Fibroblast of lung (primary cell): Measurements from ENCODE around the gene MYO1H. TPM values are rescaled to one million over a fixed set of nuclear protein-coding genes. Genes with fewer than 3 reads are reported as not detected.
A peak's percentile ranks its signal among the peaks of the same experiment; 100 is the strongest.

Source experiments
- DNase-seq, 2 donors: peaks; one replicate each; pipeline versions ENCODE4 v3.0.0 to v3.0.0-alpha.2; 2010; ENCODE audit warnings: low read depth in 2 of 2
- H2AFZ ChIP-seq: 2 replicates; pipeline ENCODE4 v1.5.1; 2012; ENCODE audit warnings: low read length, control low read depth, inconsistent platforms
- H3K27ac ChIP-seq: 2 replicates; pipeline ENCODE4 v1.5.1; 2011; ENCODE audit warnings: low read length, control low read depth; ENCODE audit not compliant: insufficient read depth
- H3K27me3 ChIP-seq: 2 replicates; pipeline ENCODE4 v1.5.1; 2011; ENCODE audit warnings: mild to moderate bottlenecking, low read length; ENCODE audit not compliant: control insufficient read depth, insufficient read depth
- H3K36me3 ChIP-seq: 2 replicates; pipeline ENCODE4 v1.5.1; 2011; ENCODE audit warnings: low read length; ENCODE audit not compliant: control insufficient read depth, insufficient read depth
- H3K4me1 ChIP-seq: 2 replicates; pipeline ENCODE4 v1.5.1; 2011; ENCODE audit warnings: low read length; ENCODE audit not compliant: control insufficient read depth, insufficient read depth; ENCODE audit errors: extremely low read depth
- H3K4me2 ChIP-seq: 2 replicates; pipeline ENCODE4 v1.5.1; 2011; ENCODE audit warnings: low read length, control low read depth; ENCODE audit not compliant: insufficient read depth; ENCODE audit errors: extremely low read depth
- H3K4me3 ChIP-seq, 4 experiments: fragments of 200-600 bp in 1 of 4; sonication (generic) in 1 of 4; replicated peaks in 1 of 4; 2 replicates each; pipeline ENCODE4 v1.5.1; 2011 to 2016; ENCODE audit warnings: low read length in 4 of 4, low read depth in 3 of 4, mild to moderate bottlenecking in 3 of 4, control low read depth in 2 of 4, inconsistent platforms in 1 of 4, mixed read lengths in 1 of 4; ENCODE audit not compliant: insufficient read depth in 1 of 4; ENCODE audit errors: control extremely low read depth in 1 of 4
- H3K79me2 ChIP-seq: 2 replicates; pipeline ENCODE4 v1.5.1; 2012; ENCODE audit warnings: mild to moderate bottlenecking, low read length, inconsistent platforms; ENCODE audit not compliant: control insufficient read depth, insufficient read depth
- H3K9ac ChIP-seq: 2 replicates; pipeline ENCODE4 v1.5.1; 2011; ENCODE audit warnings: mild to moderate bottlenecking, low read length, control low read depth; ENCODE audit not compliant: insufficient read depth
- H3K9me3 ChIP-seq: 2 replicates; pipeline ENCODE4 v1.5.1; 2012; ENCODE audit warnings: low read depth, low read length; ENCODE audit not compliant: control insufficient read depth, insufficient read depth
- H4K20me1 ChIP-seq: 2 replicates; pipeline ENCODE4 v1.5.1; 2011; ENCODE audit warnings: low read length; ENCODE audit not compliant: control insufficient read depth, insufficient read depth; ENCODE audit errors: extremely low read depth
- EZH2 ChIP-seq: IDR thresholded peaks from 2 replicates; pipeline ENCODE4 v1.5.1; 2012; ENCODE audit warnings: low read length, control low read depth, mild to moderate bottlenecking; ENCODE audit errors: missing control alignments
- polyA plus RNA-seq, 2 donors: library from polyadenylated mRNA; depleted of rRNA in 1 of 2; stranded (reverse) in 1 of 2; unstranded in 1 of 2; fragments of >200 nt; gene quantifications; 2 replicates each; pipeline ENCODE4 v1.2.1, GENCODE V29; 2011 to 2012; ENCODE audit warnings: missing spikeins in 1 of 2
- total RNA-seq: library from RNA; depleted of rRNA; stranded (reverse); fragments of >200 nt; gene quantifications from 2 replicates; pipeline ENCODE4 v1.2.1, GENCODE V29; 2014
- TF ChIP-seq, protein P1 (sequence below), 2 donors: IDR thresholded peaks in 1 of 2; conservative IDR thresholded peaks in 1 of 2; 1 replicate in 1 of 2; 2 replicates in 1 of 2; pipeline ENCODE4 v1.5.1; 2011 to 2012; ENCODE audit warnings: low read length in 2 of 2, control low read depth in 1 of 2, inconsistent platforms in 1 of 2, low read depth in 1 of 2, mild to moderate bottlenecking in 1 of 2

MYO1H gene
- total and polyA plus RNA-seq, 2 donors (not counting 1 experiment from before 2014, with no cell fraction given), result 0.07 TPM; not detected in 1

DNA sequence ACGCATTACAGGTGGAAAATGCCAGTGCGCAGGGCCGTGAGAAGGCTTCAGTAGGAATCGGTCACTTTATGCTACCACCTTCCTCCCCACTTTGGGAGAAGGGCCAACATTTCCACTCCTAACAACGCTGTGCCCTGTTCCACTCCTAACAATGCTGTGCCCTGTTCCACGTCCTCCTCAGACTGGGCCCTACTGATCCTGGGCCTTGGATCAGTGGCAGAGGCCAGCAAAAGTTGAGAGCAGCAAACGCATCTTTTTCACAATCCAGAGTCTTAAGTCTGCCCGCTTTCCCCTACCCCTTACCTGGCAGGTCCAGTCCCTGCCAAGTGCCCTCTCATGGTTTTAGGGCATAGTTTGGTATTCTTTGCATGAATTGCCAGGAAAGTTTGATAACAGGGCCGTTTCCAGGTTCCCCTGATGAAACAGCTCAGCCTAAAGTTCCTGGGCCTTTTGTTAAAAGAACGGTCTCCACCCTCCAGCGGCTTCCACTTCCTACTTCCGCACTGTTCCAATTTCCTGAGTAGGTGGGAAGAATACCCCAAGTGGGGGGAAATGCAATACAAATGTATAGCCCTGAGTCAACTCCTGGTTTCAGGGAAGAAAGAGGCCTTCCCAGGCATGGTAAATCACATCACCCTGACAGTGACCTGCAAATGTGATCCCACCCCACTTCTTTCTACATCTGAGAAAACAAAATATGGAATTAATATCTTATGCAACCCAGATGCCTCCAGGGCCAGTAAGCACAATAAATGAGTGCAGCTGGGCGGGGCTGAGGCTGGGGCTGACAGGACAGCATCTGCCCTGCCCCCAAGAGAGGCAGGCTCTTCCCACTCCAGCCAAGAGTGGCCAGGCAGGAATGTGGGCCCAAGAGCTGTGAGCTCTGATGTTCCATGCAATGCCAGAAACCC is 114.4 kb downstream of the MYO1H start:
- Histone ChIP-seq H3K4me2 (peak overlapping the region; percentile 89), H3K36me3 (peaks cover 17% of the 10 kb centered on the region), H3K9me3 (no peaks in the 10 kb centered on the region), H4K20me1 (no peaks in the 10 kb centered on the region), H3K4me1 (peaks cover 81% of the 10 kb centered on the region), H3K79me2 (peaks cover 82% of the 10 kb centered on the region), H3K9ac (peak overlapping the region; percentile 76), H3K27me3 (no peaks in the 10 kb centered on the region), H3K27ac (peak overlapping the region; percentile 99), H2AFZ (no peak overlapping the region), H3K4me3 (peak overlapping the region in 3 of 4 experiments; percentile 1 to 41 (median 22))
- no peak for TF ChIP-seq EZH2
- TF ChIP-seq, protein P1, sequence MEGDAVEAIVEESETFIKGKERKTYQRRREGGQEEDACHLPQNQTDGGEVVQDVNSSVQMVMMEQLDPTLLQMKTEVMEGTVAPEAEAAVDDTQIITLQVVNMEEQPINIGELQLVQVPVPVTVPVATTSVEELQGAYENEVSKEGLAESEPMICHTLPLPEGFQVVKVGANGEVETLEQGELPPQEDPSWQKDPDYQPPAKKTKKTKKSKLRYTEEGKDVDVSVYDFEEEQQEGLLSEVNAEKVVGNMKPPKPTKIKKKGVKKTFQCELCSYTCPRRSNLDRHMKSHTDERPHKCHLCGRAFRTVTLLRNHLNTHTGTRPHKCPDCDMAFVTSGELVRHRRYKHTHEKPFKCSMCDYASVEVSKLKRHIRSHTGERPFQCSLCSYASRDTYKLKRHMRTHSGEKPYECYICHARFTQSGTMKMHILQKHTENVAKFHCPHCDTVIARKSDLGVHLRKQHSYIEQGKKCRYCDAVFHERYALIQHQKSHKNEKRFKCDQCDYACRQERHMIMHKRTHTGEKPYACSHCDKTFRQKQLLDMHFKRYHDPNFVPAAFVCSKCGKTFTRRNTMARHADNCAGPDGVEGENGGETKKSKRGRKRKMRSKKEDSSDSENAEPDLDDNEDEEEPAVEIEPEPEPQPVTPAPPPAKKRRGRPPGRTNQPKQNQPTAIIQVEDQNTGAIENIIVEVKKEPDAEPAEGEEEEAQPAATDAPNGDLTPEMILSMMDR (conservative IDR thresholded peaks at IDR 0.05 in 1 of 2, IDR thresholded peaks at IDR 0.05 in 1 of 2; ENCODE audit: low read depth in 1 of 2, low read length in 2 of 2), result no peak
- DNase-seq, result peak; percentile 96 to 97

- no peak for TF ChIP-seq EZH2
- TF ChIP-seq, protein P1 (conservative IDR thresholded peaks at IDR 0.05 in 1 of 2, IDR thresholded peaks at IDR 0.05 in 1 of 2; ENCODE audit: low read depth in 1 of 2, low read length in 2 of 2), result no peak
- Histone ChIP-seq H3K4me1 (peaks cover 78% of the 10 kb centered on the region), H3K4me2 (peak overlapping the region; percentile 89), H3K9me3 (no peaks in the 10 kb centered on the region), H3K27me3 (no peaks in the 10 kb centered on the region), H4K20me1 (no peaks in the 10 kb centered on the region), H3K4me3 (peak overlapping the region; percentile 15 to 49 (median 30)), H2AFZ (no peak overlapping the region), H3K27ac (peak overlapping the region; percentile 99), H3K9ac (peak overlapping the region; percentile 76), H3K36me3 (peaks cover 20% of the 10 kb centered on the region), H3K79me2 (peaks cover 82% of the 10 kb centered on the region)
- peak; percentile 98 to 99 for DNase-seq
Measured at GRCh38 chr12:109462868-109463692, 115.4 kb downstream of the MYO1H start.

- Histone ChIP-seq H3K27ac (peak overlapping the region; percentile 99), H3K79me2 (peaks cover 79% of the 10 kb centered on the region), H3K9me3 (no peaks in the 10 kb centered on the region), H3K9ac (peak overlapping the region; percentile 73), H3K4me1 (peaks cover 71% of the 10 kb centered on the region), H2AFZ (no peak overlapping the region), H3K36me3 (peaks cover 22% of the 10 kb centered on the region), H3K4me2 (peak overlapping the region; percentile 89), H4K20me1 (no peaks in the 10 kb centered on the region), H3K27me3 (no peaks in the 10 kb centered on the region), H3K4me3 (peak overlapping the region; percentile 5 to 49 (median 24))
- TF ChIP-seq, protein P1 (conservative IDR thresholded peaks at IDR 0.05 in 1 of 2, IDR thresholded peaks at IDR 0.05 in 1 of 2; ENCODE audit: low read depth in 1 of 2, low read length in 2 of 2), result no peak
- no peak for TF ChIP-seq EZH2
- DNase-seq, result no peak
Measured at GRCh38 chr12:109463756-109464155, 116.1 kb downstream of the MYO1H start.
